HG03457 (cell line): Measurements from ENCODE around the gene KIAA0930.

ENCODE experiments used
- ATAC-seq: cut with Tn5 transposase; IDR thresholded peaks from one replicate; pipeline ENCODE4 v1.9.1; 2021; ENCODE audit warnings: moderate number of reproducible peaks; ENCODE audit not compliant: unreplicated experiment

KIAA0930 gene

DNA sequence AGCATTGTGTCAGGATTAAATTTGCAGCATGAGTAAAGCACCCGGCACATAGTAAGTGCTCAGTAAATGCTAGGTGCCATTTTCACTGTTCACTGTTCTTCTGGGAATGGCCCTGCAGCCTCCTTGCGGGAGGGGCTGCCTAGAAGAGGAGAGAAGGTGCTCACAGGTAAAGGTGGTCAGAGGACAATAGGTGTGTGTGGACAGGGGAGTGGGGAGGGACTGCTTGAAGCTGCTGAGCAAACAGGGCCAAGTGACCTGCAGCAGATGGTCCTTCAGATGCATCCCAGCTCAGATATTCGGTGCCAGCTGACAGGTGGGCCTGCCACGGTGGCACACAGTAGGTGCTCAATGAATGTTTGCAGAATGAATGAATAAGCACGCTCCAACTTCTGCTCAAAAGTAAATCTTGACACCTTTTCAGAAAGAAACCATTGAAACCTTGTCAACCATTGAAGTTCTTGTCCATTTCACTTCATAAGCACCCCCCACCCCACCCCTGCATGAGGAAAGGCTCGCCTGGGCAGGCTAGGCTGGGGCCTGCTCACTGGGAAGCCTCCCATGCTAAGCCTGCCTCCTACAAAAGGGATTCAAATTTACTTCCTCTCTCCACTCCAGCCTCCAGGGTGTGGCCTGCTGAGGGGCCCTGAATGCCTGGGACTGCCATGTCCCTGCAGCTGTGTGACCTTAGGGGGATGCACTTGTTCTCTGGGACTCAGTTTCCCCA lies 1.6 kb downstream of the KIAA0930 start:
- ATAC-seq = no peak

DNA sequence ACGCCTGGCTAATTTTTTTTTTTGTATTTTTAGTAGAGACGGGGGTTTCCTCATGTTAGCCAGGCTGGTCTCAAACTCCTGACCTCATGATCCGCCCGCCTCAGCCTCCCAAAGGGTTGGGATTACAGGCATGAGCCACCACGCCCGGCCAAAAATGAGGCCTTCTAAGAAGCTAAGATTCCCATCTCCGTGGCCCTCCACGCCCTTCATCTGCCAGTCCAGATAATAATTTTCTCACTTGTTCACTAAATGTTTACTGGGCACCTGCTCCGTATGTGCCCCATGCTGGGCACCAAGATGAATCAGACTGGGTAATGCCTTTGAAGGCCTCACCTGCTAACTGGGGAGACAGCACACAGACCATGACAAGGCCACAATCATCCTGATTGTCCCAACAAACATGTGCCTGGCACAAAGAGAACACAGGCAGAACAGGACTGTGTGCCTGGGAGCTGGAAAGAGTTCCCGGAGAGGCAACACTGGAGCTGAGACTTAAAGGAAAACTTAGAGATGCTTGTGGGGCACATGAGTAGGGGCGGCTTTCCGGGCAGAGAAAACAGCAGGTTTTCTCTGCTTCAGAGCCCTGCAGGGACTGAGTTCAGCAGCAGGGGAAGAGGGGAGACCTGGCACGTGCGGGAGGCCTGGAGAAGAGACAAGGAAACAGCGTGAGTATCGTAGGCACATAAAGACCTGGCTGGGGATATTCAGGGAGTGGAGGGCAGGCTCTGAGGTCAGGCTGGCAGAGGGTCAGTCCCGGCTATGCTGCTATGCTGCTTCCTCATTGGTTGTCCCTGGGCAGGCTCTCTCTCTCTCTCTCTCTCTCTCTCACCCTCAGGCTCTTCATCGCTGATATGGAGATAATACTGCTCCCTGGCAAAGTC lies 2.4 kb downstream of the KIAA0930 start:
- no peak for ATAC-seq

DNA sequence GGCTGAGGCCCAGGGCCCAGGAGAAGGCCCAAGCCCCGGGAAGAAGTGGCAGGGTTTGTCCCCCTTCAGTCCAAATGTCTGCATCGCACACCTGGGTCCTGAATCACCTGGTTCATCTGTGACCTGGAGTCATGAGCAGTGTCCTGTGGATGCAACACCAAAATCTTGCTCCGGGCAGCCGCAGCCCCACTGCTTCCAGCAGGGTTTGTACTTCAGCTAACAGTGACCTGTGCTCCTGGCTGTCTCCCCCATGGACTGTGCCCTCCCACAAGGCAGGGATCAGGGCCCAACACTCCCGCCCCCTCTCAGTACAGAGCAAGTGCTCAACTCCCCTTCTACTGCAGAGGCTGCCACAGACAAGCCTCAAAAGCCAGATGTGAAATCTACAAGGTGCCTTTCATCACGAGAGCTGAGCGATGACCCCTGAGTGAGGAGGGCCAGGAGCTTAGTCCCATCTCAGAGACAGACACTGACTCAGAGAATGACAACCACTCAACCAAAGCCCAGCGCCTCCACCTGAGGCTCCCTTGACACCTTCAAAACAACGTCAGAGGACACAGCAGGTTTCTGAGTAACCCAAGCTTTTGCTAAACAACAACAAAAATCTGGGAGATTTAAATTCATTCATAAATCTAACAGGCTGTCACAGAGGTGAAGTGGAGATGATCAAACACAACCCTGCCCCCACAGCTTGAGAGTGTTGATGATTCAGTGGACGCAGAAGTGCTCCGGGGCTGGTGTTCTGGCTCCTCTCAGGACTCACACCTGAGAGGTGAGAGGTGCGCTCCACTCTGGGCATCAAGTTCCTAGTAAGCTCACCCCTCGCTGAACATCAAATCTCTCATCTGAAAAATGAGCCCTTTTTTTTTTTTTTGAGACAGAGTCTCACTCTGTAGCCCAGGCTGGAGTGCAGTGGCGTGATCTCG lies 3.4 kb downstream of the KIAA0930 start:
- no peak for ATAC-seq

DNA sequence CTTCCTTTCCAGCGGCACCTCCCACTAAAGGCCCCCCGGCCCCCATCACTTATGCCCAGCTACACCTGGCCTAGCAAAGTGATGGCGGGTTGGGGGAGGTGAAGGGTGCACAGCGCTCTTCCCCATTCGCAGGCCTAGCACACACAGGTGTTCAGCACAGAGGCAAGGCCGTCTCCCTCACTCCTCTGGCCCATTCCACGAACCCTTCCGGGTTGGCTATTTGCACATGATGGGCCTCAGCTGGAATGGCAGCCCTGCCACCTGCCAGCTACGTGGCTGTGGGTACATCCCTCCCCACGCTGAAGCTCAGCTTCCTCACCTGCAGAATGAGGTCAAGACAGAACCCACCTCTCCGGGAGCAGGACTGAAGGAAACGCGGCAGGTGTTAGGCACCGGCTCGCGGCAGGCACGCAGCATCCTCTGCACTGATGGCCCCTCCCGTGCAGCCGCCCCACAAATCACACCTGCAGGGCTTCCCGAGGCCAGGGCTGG lies 4.8 kb downstream of the KIAA0930 start:
- ATAC-seq = no peak

DNA sequence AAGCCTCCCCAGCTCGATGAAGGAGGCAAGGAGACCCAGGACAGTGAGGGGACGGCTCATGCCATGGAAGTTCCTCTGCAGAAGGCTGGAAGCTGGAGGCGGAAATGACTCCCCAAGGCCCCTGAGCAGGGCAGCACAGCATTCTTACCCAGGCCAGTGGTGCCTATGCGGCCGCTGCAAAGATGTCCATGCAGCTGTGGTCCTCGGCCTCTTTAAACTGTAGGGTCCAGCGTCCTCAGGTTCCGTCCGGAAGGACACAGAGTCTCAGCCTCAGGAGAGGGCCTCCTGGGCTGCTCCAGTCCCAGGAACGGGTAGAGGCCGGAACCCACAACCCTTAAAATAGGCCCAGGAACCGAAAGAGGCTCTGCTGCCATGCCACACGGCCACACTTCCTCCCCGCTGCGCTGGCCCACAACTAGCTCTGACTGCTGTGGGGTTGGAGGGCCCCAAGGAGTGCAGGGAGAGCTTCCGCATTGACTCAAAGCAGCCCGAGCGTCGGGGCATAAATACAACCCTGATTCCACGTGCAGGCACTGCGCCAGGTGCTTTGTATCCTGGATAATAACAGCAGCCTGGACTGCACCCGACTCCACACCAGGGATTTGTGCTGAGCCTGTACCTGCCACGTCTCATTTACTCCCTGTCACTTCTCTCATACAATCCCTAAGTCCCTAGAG lies 5.5 kb downstream of the KIAA0930 start:
- no peak for ATAC-seq

DNA sequence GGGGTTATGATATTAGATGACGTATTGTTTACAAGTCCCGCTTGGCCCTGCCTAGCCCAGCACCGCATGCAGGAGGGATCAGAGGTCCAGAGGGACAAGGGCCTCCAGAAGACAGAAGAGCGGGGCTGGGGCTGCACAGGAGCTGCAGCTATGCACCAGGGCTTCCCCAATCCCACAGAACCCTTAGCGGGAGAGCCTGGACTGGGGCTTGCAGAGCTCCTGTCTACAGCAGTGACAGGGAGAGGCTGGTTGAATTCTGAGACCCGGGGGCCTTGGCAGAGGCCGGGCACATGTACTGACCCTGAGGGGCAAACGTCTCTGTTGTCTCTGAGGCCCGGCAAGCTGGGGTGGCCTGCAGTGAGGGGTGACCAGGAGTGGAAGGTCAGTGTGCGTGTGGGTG lies 6.9 kb downstream of the KIAA0930 start:
- ATAC-seq = no peak

DNA sequence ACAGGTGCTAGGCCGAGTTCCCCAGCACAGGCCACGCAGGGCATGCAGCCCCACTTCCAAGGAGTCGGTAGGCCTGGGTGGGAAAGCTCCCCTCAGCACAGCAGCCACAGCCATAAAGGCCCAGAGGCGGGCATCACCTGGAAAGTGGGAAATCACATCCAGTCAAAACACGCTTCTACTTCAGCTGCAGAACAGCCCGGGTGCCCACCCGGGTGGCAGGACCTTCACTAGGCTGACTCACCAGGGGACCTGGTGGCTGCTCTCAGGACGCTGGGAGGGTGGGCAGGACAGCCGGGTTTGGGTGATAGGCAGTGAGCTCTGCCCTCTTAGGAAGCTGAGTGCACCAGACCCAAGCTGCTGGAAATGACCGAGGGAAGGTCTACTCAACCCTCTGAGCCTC lies 7.3 kb downstream of the KIAA0930 start:
- ATAC-seq = no peak

DNA sequence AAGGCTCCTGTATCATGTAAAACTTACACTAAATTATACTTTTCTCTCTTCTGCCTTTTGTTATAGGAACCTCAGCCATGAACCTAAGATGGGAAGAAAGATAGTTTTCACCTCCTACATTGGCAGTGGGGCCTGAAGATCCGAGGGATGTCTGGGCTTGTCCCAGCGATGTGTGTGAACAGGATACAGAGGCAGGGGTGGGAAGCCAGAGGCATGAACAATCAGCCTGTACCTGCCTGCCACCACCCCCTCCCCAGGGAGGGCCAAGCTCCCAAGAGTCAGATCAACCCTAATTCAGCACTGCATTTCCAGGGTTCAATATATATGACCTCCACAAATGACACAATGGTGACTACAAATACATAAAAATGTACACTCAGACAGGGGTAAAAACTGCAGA lies 9.4 kb downstream of the KIAA0930 start:
- ATAC-seq = no peak

DNA sequence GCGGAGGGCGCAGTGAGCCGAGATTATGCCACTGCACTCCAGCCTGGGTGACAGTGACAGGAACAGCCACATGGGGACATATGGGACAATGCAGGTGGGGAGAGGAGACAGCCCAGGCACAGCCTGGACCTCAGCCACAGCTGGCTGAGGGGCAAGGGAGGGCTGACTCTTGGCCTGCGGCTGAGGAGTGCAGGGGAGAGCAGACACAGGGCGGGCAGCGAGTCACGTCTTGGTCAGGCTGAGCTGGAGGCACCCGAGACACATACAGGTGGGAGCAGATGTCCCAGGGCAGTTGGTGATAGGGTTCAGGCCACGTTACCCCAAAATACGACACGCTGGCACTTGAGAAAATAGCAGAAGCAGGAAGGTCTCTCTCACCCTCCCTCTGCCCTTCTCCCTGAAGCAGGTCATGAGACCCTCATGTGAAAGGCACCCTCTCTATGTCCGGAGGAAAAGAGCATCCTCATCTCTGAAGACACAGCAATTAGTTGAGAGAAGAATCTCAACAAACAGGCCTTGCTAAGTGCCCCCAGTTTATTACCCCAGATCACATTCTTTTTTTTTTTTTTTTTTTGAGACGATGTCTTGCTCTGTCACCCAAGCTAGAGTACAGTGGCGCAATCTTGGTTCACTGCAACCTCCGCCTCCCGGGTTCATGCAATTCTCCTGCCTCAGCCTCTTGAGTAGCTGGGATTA lies 10.5 kb downstream of the KIAA0930 start:
- no peak for ATAC-seq

DNA sequence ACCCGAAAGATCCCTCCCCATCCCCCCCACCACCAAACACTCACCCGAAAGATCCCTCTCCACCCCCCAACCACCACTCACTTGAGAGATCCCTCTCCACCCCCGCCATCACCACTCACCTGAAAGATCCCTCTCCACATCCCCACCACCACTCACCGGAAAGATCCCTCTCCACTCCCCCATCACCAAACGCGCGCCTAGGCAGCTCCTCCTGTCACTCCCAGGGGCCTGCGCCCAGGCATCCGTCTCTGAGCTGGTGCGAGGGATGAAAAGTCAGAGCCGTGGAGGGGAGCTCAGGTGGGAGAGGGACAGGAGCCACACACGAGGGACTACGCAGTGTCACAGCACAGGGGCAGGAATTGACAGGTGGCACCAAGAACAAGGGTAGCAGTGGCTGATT lies 11.5 kb downstream of the KIAA0930 start:
- no peak for ATAC-seq

DNA sequence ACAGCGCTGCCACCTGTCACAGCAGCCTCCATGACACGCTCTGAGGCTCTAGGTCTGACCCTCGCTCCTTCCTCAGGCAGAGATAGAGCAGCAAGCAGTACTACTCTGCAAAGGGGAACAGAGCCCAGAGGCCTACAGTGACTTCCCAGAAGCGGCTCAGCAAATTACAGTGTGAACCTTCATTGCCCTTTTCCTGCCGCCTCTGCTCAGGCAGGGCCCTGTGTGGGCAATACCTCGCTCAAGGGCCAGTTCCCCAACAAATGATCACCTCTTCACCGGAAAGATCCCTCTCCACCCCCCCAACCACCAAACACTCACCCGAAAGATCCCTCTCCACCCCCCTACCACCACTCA lies 12.3 kb downstream of the KIAA0930 start:
- no peak for ATAC-seq

DNA sequence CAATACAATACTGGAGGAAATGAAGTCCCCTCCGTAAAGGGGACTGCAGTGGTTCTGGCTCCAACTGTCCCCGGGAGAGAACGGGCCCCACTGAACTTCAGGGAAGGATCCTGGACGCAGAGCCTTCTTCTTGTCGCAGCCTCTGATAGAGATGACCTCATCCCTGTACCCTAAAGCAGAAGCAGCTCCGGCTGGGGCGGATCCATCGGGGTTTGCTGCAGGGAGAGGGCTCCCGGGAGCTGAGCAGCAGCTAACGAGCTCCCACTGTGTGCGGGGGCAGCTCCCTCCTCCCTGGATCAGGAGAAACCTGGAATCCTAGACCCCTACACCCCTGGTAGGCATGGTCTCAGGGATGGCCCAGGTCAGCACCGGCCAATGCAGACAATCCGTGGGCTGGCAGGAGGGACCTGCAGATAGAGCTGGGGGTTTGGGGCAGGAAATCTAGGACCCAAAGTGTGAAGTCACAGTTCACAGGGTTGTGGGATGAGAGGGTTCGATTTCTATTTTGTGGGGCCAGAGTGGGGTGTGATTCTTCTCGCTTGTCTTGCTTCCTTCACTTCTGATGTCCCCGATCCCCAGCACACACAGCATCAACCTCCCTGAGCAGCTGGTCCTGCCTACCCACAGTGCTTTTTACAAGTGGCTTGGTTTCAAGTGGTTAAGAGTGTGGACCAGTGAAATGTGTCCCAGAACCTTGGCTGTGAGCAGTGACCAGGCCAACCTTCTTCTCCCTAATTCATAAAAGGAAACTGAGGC lies 12.9 kb downstream of the KIAA0930 start:
- ATAC-seq = no peak

DNA sequence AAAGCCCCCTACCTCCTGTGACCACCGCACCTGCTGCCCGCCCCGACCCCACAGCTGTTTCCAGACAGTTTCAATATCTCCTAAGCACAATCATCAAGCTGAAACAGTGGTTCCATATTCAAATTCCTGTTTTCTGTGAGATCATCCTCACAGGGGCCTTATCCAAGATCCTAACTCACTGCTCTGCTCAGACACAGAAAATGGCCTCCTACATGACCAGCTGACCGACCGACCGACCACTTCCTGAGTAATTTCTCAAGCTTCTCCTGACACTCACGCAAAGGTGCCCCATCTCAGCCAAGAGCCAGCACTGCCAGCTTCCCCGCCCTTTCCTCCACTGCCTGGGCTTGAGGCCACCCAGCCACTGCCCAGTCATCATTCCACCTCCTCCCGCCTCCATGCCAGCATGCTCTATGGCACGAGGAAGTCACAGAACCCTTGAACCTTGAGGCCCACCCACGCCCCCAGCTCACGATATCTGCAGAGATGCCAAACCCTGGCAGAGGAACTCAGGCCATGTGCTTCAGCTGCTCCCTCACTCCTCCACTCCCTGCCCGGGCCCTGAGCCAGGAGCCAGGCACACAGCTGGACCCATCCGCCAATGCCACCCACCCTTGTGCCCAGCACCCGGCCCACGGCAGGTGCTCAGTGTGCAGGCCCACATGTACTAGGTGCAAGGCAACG lies 14.0 kb downstream of the KIAA0930 start:
- no peak for ATAC-seq

DNA sequence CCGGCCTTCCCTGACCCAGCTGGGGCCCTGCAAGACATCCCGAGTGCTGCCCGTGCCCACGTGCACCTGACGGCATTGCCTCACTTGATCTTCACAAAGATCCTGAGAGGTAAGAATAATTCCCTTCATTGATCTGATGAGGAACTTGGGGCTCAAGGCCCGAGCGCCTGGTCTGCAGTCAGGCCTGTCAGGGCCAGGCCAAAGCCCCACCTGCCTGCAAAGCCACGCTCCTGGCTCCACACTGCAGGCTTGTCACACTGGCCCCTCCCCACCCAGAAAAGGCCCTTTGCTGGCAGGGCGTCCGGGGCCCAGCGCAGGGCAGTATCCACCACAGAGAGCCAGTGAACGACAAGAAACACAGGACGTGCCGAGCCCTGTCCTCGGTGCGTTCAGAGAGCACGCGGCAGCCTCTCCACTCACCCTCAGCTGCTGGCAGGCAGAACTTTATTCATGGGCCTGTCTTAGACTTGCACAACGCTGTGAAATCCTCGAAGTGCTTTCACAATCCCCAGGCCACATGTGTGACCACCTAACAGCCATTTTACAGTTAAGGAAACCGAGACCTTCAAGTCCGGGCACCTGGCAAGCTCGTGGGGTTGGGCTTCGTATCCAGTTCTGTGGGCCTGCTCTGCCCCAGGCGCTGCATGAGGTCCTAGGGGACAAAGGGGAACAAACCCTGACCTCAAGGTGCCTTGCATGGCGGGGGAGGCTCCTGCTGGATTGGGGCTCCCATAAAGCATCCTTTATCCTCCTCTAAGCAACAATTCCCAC lies 14.8 kb downstream of the KIAA0930 start:
- ATAC-seq = no peak

DNA sequence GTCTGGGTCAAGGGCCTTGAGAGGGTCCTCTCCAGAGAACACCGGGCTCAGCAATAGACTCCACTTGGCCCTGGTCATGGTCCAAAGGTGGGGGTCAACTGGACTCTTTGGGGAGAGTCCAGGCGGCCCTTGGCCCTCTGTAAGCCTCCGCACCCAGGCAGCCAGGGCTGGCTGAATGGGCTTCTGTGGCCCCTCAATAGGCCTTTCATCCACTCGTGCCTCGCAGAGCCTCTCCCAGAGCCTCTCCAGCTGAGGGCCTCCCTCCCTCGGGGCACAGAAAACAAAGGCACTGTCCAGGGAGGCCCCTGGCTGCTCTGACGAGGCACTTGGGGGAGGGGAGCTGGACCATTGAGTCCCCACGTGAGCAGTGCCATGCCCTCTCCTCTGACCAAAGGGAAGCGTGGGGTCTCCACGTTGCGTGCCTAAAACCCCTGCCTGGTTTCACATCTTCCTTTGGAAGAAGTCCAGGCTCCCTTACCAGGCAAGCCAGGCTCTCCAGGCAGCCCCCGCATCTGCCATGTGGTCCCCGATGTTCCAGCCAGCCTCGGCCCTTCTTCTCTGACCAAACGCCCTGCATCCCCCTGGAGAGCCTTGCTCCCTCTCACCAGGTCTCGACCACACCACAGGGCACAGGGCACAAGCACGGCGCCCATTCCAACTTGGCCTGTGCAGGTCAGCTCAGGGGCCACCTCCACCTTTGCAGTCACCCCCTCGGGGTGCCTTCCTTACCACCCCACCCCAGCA lies 15.5 kb downstream of the KIAA0930 start:
- no peak for ATAC-seq

DNA sequence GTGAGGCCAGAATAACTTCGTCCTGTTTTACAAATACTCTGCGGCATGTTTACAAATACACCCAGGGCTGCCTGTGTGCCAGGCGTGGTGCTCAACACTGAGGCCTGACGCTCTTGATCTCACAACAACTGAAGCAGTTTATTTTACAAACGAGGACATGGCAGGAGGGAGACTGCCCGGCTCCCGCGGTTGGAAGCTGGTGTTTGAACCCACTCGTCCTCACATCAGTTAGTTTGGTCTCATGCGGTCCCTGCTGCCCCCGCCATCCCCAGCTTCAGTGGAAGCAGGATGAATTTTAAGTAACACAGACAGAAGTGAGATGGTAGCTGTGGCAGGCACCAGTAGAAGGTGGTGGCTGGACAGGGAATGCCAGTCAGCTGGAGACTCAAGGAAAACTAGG lies 16.4 kb downstream of the KIAA0930 start:
- no peak for ATAC-seq
